Panc1 (cell line): Measurements from ENCODE around the gene SMIM36.

Experiments
- CTCF ChIP-seq: fragments of 450-650 bp; IDR thresholded peaks from 2 replicates; pipeline ENCODE4 v1.5.1; 2017; ENCODE audit warnings: mild to moderate bottlenecking
- POLR2AphosphoS5 ChIP-seq: IDR thresholded peaks from 2 replicates; pipeline ENCODE4 v1.6.1; 2012; ENCODE audit warnings: mild to moderate bottlenecking, low read depth, low read length, moderate library complexity
- REST ChIP-seq, 2 experiments: IDR thresholded peaks; 2 replicates each; pipeline ENCODE4 v1.6.1; 2011 to 2012; ENCODE audit warnings: low read depth in 2 of 2, control low read depth in 1 of 2, low read length in 1 of 2, mild to moderate bottlenecking in 1 of 2, moderate library complexity in 1 of 2; ENCODE audit not compliant: insufficient read depth in 1 of 2
- SIN3A ChIP-seq: IDR thresholded peaks from 2 replicates; pipeline ENCODE4 v1.6.1; 2012; ENCODE audit warnings: low read depth, mild to moderate bottlenecking, low read length, moderate library complexity, borderline replicate concordance; ENCODE audit not compliant: insufficient read depth
- TCF7L2 ChIP-seq: IDR thresholded peaks from 2 replicates; pipeline ENCODE4 v1.6.1; 2011; ENCODE audit warnings: mild to moderate bottlenecking, low read depth, low read length, inconsistent platforms

GRCh38 chr17:55487695-55488432 lies 23.4 kb downstream of the SMIM36 start:
- TF ChIP-seq CTCF (no peak), SIN3A (no peak), REST (IDR thresholded peaks at IDR 0.05; ENCODE audit: insufficient read depth in 1 of 2, low read depth in 2 of 2, low read length in 1 of 2) (no peak), POLR2AphosphoS5 (no peak), TCF7L2 (no peak)
